Posterior vena cava (tissue), 2 donors: ENCODE measurements around the gene TMOD1. TPM values are rescaled to one million over a fixed set of nuclear protein-coding genes. Genes with fewer than 3 reads are reported as not detected.
A peak's percentile ranks its signal among the peaks of the same experiment; 100 is the strongest.
"Not testable (repeated sequence)": the region's sequence is repeated elsewhere in the genome, so short reads cannot be mapped to it uniquely, and the experiment has no call there.

ENCODE experiments used
- DNase-seq: peaks from one replicate; pipeline ENCODE4 v3.0.0-alpha.2; 2020; ENCODE audit warnings: low spot score
- intact Hi-C, 2 donors: fragments of 100-400 bp; cut with DNase I; formaldehyde crosslinking; loops; one replicate each; pipeline versions ENCODE4 v1.14.1 to v1.14.2; 2022 to 2023
- long read RNA-seq, 2 donors: library from polyadenylated mRNA; unstranded; transcript quantifications; one replicate each; pipeline ENCODE4 v2.0.0, GENCODE V29; 2020 to 2021
- total RNA-seq, 2 donors: library from RNA; stranded (reverse); fragmentation: NEBNext Ultra II Directional; extraction: Animal tissue kit (Norgen Biotek cat#: 25700); gene quantifications; one replicate each; pipeline ENCODE4 v1.2.1, GENCODE V29; 2021
- donor health status: DM: yes; HTN: yes; CAD: no.
- donor health status: DM: yes; HTN: yes; CAD: no.

Gene TMOD1
- total RNA-seq: 10 to 100 TPM; 57.8 to 72.1 TPM
- long read RNA-seq, donor 1, transcript TMOD1-201 (10 exons, 3,343 nt): major isoform, 28 of 48 reads
- long read RNA-seq, donor 1, partial matches to known transcripts: 13 of 48 reads
- long read RNA-seq, donor 1, other reads (novel, unspliced or antisense): 7 of 48 reads
- long read RNA-seq, donor 2, transcript TMOD1-201 (10 exons, 3,343 nt): major isoform, 56 of 160 reads
- long read RNA-seq, donor 2, partial matches to known transcripts: 63 of 160 reads
- long read RNA-seq, donor 2, other reads (novel, unspliced or antisense): 41 of 160 reads

- intact Hi-C loops: loop anchor here in 1 of 2 donors (10.0 kb wide), 1 partner anchor 63 kb away; no protein-coding TSS in a partner anchor
- DNase-seq: peak; percentile 89
Measured at GRCh38 chr9:97501177-97501971, at the start of gene TMOD1. TMOD1 (plus strand) TSS chr9:97501666; CDS start chr9:97524189, 22,523 bp downstream.

GRCh38 chr9:97453573-97453972 is 47.9 kb upstream of the TMOD1 start:
- intact Hi-C loops: not testable (repeated sequence)

GRCh38 chr9:97456841-97457240 is 44.6 kb upstream of the TMOD1 start:
- DNase-seq, intact Hi-C loops: not testable (repeated sequence)

More at GRCh38 chr9:97453573-97453972, 47.9 kb upstream of the TMOD1 start:
- not testable (repeated sequence) for DNase-seq

GRCh38 chr9:97459326-97459725 is 42.1 kb upstream of the TMOD1 start:
- DNase-seq: no peak
- intact Hi-C loops: no loop called here

- no peak for DNase-seq
- intact Hi-C loops: loop anchor here in 1 of 2 donors (10.0 kb wide), 1 partner anchor 523 kb away; the partner anchor contains the start of gene ANP32B
Measured at GRCh38 chr9:97462159-97462558, 39.3 kb upstream of the TMOD1 start.

- DNase-seq: no peak
- intact Hi-C loops: loop anchor here in 1 of 2 donors (10.0 kb wide), 1 partner anchor 522 kb away; the partner anchor contains the start of gene ANP32B
Measured at GRCh38 chr9:97462914-97463313, 38.6 kb upstream of the TMOD1 start.

GRCh38 chr9:97468658-97469448 is 32.6 kb upstream of the TMOD1 start:
- intact Hi-C loops: loop anchor here (5.0 to 10.0 kb wide), 2 partner anchors 143 to 516 kb away; partner anchors contain the start of gene ANP32B (in 1 of the 2)

GRCh38 chr9:97470076-97470475 is 31.4 kb upstream of the TMOD1 start:
- intact Hi-C loops: loop anchor here in 1 of 2 donors (10.0 kb wide), 1 partner anchor 135 kb away; no protein-coding TSS in a partner anchor
- DNase-seq: no peak

More at GRCh38 chr9:97468658-97469448, 32.6 kb upstream of the TMOD1 start:
- DNase-seq: peak; percentile 86

- no peak for DNase-seq
- intact Hi-C loops: loop anchor here in 1 of 2 donors (10.0 kb wide), 1 partner anchor 131 kb away; no protein-coding TSS in a partner anchor
Measured at GRCh38 chr9:97473717-97474116, 27.7 kb upstream of the TMOD1 start.

- intact Hi-C loops: loop anchor here in 1 of 2 donors (10.0 kb wide), 1 partner anchor 130 kb away; no protein-coding TSS in a partner anchor
- DNase-seq: no peak
Measured at GRCh38 chr9:97474372-97474925, 27.0 kb upstream of the TMOD1 start.

- no peak for DNase-seq
- intact Hi-C loops: loop anchor here in 1 of 2 donors (10.0 kb wide), 1 partner anchor 130 kb away; no protein-coding TSS in a partner anchor
Measured at GRCh38 chr9:97475059-97475458, 26.4 kb upstream of the TMOD1 start.

- no peak for DNase-seq
- intact Hi-C loops: loop anchor here in 1 of 2 donors (10.0 kb wide), 1 partner anchor 126 kb away; no protein-coding TSS in a partner anchor
Measured at GRCh38 chr9:97478301-97478981, 23.0 kb upstream of the TMOD1 start.

- intact Hi-C loops: loop anchor here in 1 of 2 donors (10.0 kb wide), 1 partner anchor 125 kb away; no protein-coding TSS in a partner anchor
- DNase-seq: no peak
Measured at GRCh38 chr9:97479496-97480159, 21.8 kb upstream of the TMOD1 start.

- intact Hi-C loops: no loop called here
- DNase-seq: no peak
Measured at GRCh38 chr9:97480174-97480573, 21.3 kb upstream of the TMOD1 start.

GRCh38 chr9:97480749-97481148 is 20.7 kb upstream of the TMOD1 start:
- DNase-seq: no peak
- intact Hi-C loops: no loop called here

- intact Hi-C loops: no loop called here
- DNase-seq: no peak
Measured at GRCh38 chr9:97484134-97484533, 17.3 kb upstream of the TMOD1 start.

GRCh38 chr9:97487107-97487506 is 14.4 kb upstream of the TMOD1 start:
- DNase-seq: no peak
- intact Hi-C loops: no loop called here
